Bone marrow (tissue), 2 donors: ENCODE data around the gene TAF1A.

ENCODE experiments used
- DNase-seq, 2 donors: peaks; one replicate each; lab custom pipeline; 2025; lab: John Stamatoyannopoulos, UW

Gene TAF1A

DNA sequence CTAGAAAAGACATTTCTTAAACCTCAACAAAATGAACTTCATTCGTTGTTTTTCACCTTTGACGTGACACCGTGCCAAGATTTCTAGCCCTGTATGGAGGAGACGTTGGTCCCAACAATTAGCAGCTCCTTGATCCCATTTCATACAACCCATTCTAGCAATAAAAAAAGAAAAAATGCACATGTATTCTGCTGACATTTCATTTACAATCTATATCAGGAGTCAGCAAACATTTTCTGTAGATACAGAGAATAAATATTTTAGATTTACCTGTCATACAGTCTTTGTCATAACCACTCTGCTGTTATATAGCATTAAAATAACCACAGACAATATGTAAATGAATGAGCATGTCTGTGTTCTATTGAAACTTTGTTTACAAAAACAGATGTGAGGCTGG lies 7.0 kb upstream of the TAF1A start:
- no peak for DNase-seq

DNA sequence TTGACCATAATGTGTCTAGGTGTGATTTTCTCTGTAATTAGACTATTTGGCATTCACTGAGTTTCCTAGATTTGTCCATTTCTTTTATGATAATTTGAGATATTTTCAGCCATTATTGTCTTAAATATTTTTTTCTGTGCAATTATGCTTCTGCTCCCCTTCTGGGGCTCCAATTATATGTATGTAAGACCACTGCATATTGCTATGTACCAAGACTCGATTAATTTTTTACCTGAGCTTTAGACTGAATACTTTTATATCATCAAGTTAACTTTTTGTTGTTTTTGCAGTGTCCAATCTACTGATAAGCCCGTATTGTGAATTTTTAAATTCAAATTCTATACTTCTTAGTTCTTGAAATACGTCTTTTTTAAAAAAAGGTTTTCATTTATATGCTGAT lies 5.1 kb upstream of the TAF1A start:
- no peak for DNase-seq

DNA sequence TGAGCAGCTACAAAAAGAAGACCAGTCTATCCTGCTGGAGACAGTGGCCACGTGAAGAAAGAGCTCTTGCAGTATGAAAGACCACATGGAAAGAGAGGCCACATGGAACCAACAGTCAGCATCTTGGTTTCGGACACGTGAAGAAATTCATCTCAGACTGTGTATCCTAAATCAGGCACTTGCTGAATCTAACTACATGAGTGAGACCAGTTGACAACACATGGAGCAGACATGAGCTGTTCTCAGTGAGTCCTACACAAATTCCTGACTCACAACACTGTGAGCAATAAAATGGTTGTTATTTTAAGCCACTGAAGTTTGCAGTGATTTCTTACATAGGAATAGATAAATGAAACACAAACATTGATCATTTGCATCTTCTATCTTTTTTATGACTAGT lies 2.4 kb upstream of the TAF1A start:
- no peak for DNase-seq

DNA sequence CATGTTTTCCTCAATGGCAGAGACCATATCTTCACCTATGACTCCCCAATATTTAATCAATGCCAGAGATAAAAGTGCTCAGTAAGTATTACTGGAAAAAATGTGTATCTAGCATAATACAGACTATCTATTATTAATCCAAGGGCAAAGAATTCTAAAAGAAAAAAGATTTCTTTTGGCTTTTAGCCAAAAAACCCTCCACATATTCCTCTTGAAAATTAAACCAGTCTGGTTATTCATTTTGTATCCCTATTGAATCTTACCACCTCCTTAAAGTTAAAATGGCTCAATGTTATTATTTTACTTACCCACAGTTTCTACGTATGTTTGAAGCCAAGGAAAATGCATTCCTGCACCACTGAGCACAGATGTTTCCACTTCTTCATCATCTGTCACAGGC lies 1.6 kb downstream of the TAF1A start:
- no peak for DNase-seq

DNA sequence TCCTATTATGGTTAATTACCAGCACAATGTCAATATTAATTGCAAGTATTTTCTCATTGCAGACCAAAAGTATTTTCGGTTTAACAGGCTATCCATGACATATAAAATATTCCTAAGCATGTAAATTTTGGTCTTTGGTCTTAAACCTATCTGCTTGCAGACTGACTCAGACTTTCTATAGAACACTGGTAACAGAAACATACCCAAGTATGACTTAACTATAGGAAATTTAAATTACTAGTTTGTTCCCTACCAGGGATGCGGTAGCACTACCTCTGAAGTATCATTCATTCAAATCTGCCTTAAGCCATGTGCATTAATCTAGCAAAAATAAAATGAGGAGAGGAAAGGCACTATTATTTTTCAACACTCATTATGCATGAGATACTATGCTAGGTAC lies 2.9 kb downstream of the TAF1A start:
- DNase-seq, result no peak

DNA sequence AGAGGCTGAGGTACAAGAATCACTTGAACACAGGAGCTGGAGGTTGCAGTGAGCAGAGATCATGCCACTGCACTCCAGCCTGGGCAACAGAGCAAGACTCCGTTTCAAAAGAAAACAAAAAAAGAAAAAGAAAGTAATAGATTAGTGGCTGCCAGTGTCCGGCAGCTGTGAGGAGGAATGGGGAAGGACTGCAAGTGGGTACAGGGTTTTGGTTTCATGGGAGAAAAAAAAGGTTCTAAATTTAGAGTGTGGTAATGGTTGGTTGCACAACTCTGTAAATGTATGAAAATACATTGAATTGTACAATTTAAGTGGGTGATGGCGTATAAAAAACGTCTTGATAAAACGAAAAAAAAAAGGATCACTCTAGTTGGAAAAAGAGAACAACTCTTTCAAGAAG lies 6.7 kb downstream of the TAF1A start:
- no peak for DNase-seq

DNA sequence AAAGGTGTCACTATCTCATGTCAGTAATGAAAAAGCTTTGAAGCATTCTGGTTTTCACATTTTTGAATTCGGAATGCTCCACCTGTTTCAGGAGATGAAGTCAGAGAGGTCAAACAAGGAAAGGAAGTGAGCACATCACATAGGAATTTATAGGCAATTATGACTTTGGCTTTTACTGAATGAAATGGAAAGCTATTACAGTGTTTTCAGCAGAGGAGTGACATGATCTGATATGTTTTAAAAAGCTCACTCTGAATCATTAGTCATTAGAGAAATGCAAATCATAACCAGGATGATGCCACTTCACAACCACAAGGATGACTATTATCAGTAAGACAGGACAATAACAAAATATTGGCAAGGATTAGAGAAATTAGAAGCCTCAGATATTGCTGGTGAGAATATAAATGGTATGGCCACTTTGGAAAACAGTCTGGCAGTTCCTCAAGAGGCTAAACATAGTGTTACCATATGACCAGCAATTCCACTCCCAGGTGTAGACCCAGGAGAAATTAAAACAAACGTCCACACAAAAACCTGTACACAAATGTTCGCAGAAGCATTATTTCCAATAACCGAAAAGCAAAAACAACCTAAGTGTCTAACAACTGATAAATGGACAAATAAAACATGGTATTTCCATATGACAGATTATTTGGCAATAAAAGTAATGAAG lies 7.5 kb downstream of the TAF1A start:
- DNase-seq, result no peak

DNA sequence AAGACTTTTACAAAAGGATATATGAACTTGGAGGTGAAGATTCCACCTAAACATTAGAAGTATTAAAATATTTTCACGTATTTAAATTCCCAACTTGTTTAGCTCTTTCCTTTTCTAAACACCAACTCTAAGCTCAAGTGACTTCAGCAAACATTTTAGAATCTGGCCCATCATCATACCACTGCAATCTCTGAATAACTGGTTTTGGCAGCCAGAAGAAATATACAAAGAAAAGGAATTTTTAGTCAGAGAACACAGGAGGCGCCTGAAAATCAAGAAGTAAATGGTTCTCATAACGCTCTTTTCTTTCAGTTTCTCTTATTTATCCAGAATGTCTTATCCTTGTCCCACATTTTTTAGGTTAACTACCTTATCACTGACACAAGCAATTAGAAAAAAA lies 10.4 kb downstream of the TAF1A start:
- DNase-seq, result no peak

DNA sequence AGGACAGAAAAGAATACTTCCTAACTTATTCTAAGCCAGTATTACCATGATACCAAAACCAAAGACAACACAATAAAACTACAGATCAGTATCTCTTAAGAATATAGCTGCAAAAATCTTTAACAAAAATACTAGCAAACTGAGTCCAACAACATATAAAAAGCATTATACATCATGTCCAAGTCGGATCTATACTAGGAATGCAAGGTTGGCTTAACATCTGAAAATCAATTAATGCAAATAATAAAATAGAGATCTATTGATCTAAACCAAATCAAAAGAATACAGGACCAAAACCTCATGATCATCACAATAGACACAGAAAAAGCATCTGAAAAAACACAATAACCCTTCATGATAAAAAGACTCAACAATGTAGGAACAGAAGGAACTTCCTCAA lies 18.9 kb downstream of the TAF1A start:
- no peak for DNase-seq

DNA sequence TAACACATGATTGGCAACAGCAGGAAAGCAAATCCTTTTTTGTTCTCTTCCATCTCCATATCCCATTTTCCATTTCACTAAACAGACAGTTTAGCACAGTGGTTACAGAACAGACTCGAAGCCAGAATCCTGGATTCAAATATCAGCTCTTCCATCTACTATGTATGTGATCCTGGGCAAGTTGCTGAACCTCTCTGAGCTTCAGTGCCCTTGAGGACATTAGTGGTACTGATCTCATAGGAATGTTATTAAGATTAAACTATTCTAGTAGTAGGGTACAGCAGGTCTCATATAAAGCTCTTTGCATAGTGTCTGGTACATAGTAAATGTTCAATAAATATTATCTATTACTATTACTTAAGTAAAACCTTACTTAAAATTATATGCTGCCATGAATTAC lies 28.1 kb downstream of the TAF1A start:
- no peak for DNase-seq

DNA sequence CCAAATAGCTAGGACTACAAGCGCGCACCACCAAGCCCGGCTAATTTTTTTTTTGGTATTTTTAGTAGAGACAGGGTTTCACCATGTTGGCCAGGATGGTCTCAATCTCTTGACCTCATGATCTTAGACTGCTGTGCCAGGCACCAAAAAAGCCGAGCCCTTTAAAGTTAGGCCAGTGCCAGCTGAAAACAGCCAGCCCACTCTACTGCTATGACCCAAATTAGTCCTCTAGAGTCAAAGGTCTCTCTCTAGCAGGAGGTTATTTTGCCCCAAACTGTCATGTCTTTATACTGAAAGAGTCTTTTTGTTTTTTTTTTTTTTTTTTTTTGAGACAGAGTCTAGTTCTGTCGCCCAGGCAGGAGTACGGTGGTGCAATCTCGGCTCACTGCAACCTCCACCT lies 32.2 kb downstream of the TAF1A start:
- no peak for DNase-seq

DNA sequence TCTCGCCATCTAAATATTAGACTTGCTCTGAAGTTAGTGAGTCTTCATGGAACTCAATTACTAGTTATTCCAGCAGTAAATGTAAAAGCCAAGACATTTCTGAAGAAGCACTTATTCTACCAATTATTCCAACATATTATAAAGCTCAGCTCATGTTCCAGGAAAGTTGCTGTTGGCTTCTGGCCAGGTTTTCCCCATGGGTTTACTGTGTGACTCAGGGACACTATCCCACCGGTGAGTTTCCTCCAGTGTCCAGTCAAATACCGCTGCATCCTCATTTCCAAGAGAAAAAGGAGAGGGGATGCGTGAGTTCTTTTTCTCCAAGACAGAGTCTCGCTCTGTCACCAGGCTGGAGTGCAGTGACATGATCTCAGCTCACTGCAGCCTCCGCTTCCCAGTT lies 32.6 kb downstream of the TAF1A start:
- DNase-seq, result no peak

DNA sequence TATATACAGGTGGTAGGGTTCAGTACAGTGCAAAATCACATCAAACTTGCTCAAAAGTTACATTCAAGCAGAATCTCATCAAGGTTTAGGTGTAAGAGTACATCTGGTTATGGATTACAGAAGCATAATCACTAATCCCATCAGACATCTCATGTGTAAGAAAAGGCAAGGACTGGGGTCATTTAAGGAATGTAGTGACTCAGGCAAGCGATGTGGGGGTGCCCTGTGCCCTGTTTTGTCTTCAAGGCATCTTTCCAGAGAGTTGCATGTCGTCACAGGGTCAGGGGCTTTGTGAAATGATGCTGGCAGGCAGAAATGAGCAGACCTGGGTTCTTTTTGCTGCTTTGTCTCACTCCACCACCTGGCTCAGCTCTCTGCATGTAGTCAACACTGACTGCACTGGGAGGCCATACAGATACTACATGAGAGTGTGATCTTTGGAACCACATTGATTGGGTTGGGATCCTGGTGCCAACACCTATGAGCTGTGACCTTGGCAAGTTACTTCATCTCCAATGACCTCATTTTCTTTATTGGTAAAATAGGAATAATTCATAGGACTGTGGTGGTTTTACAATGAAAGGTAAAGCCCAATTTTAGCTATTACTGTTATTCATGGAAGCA lies 33.6 kb downstream of the TAF1A start:
- DNase-seq, result no peak

DNA sequence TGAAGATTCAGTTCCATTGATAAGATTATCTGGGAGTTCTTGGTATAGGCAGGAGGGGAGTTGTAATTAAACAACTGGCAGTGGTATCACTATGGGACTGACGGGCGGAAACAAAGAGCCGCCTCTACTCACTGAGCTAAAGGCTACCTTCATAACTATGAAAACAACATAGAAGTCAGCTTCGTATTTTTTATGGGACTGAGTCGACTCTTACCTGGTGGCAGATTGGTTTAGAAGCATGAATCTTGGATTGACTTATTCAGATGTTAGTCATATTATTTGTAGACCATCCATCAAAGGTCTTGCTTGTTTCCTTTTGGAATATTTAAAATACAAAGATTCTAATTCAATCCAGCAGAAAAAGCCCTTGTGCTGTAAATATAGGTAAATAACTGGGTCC lies 35.6 kb downstream of the TAF1A start:
- DNase-seq, result no peak

DNA sequence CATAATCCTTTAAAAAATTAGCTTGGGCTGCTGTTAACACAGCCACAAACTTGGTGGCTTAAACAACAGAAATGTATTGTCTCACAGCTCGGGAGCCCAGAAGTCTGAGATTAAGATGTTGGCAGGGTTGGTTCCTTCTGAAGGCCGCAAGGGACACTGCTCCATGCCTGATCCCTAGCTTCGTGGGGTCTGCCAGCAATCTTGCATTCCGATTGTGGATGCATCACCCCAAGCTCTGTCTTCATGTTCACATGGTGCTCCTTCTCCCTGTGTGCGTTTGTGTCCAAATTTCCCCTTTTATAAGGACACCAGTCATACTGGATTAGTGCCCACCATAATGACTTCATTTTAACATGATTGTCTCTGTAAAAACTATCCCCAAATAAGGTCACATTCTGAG lies 36.9 kb downstream of the TAF1A start:
- DNase-seq, result no peak

DNA sequence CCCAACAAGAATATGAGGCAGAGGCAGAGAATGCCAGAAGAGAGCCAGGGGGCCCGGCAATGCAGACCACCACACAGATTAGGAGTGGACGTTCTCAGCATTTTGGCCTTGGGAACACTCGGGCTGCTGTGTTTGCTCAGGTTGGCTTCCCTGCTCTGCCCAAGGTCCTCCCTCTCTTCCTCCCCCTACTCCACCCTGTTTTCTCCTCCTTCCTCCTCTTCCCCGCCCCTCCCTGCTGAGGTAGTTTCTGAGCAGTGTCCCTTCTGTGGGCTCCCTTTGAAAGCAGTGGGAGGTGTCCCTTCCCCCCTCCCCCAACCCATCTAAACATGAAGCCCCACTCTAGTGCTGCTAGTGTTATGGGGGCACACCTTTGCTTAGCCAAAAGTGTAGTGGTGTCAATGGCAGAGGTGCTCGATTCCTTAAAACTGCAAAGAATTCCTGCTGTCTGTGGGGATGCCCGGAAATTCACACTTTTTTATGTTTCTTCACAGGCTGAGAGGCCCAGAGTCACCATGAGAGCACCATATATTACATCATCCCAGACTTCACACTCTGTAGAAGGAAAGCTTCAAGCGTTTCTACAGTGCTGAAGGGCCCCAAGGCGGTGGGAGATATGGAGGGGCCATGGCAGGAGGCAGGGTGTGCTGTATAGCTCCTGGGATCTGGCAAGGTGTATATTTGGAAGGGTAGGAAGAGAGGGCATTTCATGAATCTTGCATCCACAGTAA lies 41.6 kb downstream of the TAF1A start, which contains the start of gene HHIPL2:
Gene HHIPL2, minus strand, starts transcription at position 161 of the 728 bp plus-strand sequence. Its CDS starts 60 bp downstream, at position 101.
- no peak for DNase-seq

DNA sequence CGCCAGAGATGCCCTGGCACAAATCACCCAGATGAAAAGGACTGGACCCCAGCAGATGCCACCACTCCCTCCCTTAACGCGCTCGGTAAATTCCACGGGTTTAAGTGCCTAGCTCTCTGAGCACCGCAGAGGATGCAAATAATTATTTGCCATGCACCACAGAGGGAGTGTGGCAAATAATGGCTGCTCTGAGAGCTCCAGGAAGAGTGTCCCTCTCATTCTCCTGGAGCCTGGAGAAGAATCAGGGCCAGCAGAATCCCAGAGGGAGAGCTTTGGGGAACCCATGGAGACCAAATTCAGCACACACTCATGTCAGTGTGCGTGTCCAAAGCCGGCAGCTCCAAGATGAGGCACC lies 42.5 kb downstream of the TAF1A start:
- DNase-seq, result no peak

DNA sequence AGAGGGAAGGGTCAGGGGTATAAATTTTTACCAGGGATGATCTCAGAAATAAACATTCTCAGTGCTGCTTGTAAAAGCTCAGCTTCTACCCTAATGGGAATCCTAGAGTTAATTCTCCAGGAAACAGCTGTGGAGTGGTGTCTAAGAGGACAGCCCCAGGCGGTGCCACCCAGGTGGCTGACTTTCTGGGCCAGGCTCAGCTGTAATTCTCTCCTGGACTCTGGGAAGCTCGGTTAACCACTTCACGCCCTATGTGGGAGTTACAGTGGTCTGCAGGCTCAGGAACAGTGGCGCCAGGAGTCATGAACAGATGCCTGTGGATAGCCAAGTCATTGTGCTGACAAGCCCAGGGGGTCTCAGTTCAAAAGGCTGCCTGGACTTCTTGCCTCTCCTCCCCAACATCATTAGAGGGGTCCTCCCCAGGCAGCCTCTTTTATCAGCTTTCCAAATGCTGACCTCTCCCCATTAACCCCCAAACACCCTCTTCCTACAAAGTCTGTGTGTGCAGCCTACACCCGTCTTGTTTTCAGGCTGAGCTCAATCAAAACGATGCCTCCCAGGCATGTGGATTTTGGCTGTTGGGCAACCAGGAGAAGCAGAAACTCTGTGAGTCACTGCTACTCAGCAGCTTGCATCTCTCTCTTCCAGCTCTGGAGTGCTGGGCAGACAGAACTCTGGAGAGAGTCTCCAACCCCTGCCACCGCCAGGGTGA lies 43.0 kb downstream of the TAF1A start:
- no peak for DNase-seq

DNA sequence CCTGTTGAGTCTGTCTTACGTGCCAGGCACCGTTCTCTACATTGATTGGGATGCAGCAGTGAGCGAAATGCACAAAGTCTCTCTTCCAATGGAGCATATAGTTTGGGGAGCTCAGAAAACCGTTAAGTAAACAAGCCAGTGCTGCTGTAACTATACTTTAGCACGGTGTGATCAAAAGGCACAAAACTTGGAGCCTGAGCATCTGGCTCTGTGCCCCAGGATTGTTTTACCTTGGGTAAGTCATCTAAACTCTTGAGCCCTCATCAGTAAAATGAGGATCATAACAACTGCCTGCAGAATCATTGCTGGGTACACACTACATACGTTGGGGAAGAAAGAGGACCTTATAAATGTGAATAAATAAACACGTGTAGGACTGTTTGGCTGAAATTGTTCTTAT lies 43.6 kb downstream of the TAF1A start:
- DNase-seq, result no peak

DNA sequence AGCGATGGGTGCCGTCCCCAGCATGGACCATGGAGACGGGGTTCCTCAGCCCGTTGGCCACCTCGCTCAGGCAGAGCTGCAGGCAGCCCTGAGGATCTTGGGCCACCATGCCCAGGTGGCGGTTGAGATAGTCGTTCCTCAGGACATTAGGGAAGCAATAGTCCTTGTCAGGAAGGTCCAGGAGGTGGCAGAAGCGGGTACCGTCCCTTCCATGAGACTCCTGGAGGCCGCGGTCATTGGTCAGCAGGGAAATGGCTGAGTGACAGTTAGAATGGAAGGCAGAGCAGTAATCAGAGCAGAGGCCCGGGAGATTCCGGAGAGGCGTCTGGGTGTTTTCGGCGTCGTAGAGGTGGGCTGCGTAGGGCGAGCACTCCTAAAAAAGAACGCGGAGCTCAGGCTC lies 45.9 kb downstream of the TAF1A start:
- no peak for DNase-seq

DNA sequence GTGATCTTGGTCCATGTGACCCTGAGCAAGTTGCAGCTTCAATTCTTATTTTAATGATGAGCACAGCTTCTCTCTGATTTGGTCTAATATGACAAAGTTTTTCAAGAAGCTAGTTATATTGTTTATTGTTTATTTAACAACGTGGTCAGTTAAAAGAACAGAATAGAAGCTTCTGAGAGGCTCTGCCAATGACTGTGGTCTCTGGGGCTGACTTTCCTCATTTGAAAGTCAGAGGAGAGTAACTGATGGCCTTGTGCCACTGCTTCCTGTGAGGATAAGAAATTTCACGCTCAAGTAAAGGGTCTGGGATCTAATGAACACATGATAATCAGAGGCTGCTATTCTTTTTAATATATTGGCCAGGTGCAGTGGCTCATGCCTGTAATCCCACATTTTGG lies 49.1 kb downstream of the TAF1A start:
- no peak for DNase-seq

DNA sequence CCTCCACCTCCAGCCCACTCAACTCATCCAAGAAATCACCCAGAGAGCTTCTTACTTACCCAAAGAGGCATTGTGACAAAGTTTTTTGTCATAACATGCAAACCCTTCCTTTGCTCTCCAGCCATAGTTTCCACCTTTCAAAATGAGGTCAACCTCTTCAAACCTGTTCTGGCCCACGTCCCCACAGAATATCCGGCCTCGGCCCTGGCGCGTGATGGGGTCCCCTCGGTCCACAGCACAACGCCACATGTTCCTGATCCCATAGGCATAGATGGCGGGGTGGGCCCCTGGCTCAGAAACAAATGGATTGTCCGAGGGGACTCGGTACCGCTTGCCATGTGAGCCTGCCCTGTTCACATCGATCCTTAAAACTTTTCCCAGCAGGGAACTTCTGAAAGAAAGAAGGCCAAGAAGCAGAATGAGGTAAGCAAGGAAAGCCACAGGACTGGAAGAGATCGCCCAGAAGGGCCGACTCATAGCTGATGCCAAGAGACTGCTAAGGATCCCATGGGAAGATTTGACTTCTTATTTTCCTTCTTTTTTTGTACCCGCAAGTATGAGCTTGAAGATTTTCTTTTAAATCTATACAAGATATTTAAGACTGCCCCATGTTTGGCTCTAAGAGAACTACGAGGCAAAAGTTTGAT lies 49.7 kb downstream of the TAF1A start:
- DNase-seq, result no peak
